A549 (cell line): ENCODE measurements around the gene SUV39H2. TPM values are rescaled to one million over a fixed set of nuclear protein-coding genes. Genes with fewer than 3 reads are reported as not detected.

ENCODE experiments used
- ATOH8 ChIP-seq: fragments of 250-450 bp; sonication (Bioruptor Pico); IDR thresholded peaks from 2 replicates; pipeline ENCODE4 v1.5.0; 2020; ENCODE audit warnings: low read depth, mild to moderate bottlenecking, moderate library complexity
- BHLHE40 ChIP-seq: IDR thresholded peaks from 2 replicates; pipeline ENCODE4 v1.6.1; 2012; ENCODE audit warnings: low read depth, low read length, inconsistent platforms
- CBX2 ChIP-seq: fragments of 200-600 bp; sonication (generic); IDR thresholded peaks from 2 replicates; pipeline ENCODE4 v1.6.1; 2016; ENCODE audit warnings: low read depth, mild to moderate bottlenecking, borderline replicate concordance
- CBX8 ChIP-seq: fragments of 200-600 bp; sonication (generic); IDR thresholded peaks from 2 replicates; pipeline ENCODE4 v1.6.1; 2016
- CHD2 ChIP-seq: fragments of 150-350 bp; IDR thresholded peaks from 2 replicates; pipeline ENCODE4 v1.6.1; 2014; ENCODE audit warnings: low read length; ENCODE audit not compliant: partially characterized antibody
- CHD4 ChIP-seq: fragments of 200-600 bp; sonication (generic); IDR thresholded peaks from 2 replicates; pipeline ENCODE4 v1.6.1; 2016; ENCODE audit warnings: antibody characterized with exemption, mild to moderate bottlenecking, borderline replicate concordance
- CTCF ChIP-seq: fragments of >200 bp; sonication (Bioruptor Twin); formaldehyde crosslinking; IDR thresholded peaks from 3 replicates; pipeline ENCODE4 v1.5.1; 2016
- E2F6 ChIP-seq: IDR thresholded peaks from 2 replicates; pipeline ENCODE4 v1.6.1; 2012; ENCODE audit warnings: low read depth, borderline replicate concordance
- EHMT2 ChIP-seq: fragments of 200-600 bp; sonication (generic); IDR thresholded peaks from 2 replicates; pipeline ENCODE4 v1.6.1; 2016; ENCODE audit warnings: antibody characterized with exemption, low read depth, mild to moderate bottlenecking, moderate library complexity
- EP300 ChIP-seq, 2 experiments: fragments of >200 bp; sonication (Bioruptor Twin); formaldehyde crosslinking; IDR thresholded peaks; 2 replicates in 1 of 2; 3 replicates in 1 of 2; pipeline ENCODE4 v1.6.1; 2016 to 2017
- ESRRA ChIP-seq: fragments of 150-350 bp; IDR thresholded peaks from 2 replicates; pipeline ENCODE4 v1.6.1; 2014; ENCODE audit warnings: mild to moderate bottlenecking, low read length, borderline replicate concordance
- GATA3 ChIP-seq: IDR thresholded peaks from 2 replicates; pipeline ENCODE4 v1.6.1; 2012; ENCODE audit warnings: borderline replicate concordance
- HES2 ChIP-seq: fragments of >200 bp; sonication (Bioruptor Twin); formaldehyde crosslinking; IDR thresholded peaks from 2 replicates; pipeline ENCODE4 v1.6.1; 2016
- HEYL ChIP-seq: fragments of 250-450 bp; sonication (Bioruptor Pico); IDR thresholded peaks from 2 replicates; pipeline ENCODE4 v1.8.0; 2021; ENCODE audit warnings: mild to moderate bottlenecking, moderate library complexity
- HMGXB4 ChIP-seq: fragments of 250-450 bp; sonication (Bioruptor Pico); IDR thresholded peaks from 2 replicates; pipeline ENCODE4 v1.5.0; 2021; ENCODE audit warnings: mild to moderate bottlenecking, moderate library complexity, borderline replicate concordance
- HOXA7 ChIP-seq: fragments of 250-450 bp; sonication (Bioruptor Pico); IDR thresholded peaks from 2 replicates; pipeline ENCODE4 v1.5.0; 2020; ENCODE audit warnings: mild to moderate bottlenecking, moderate library complexity
- HOXB5 ChIP-seq: fragments of 250-450 bp; sonication (Bioruptor Pico); IDR thresholded peaks from 2 replicates; pipeline ENCODE4 v1.5.0; 2020; ENCODE audit warnings: mild to moderate bottlenecking, moderate library complexity
- KDM1A ChIP-seq: fragments of 200-600 bp; sonication (generic); IDR thresholded peaks from 2 replicates; pipeline ENCODE4 v1.6.1; 2016; ENCODE audit warnings: low read depth, mild to moderate bottlenecking
- KDM5A ChIP-seq: fragments of 200-600 bp; sonication (generic); IDR thresholded peaks from 2 replicates; pipeline ENCODE4 v1.6.1; 2016; ENCODE audit warnings: antibody characterized with exemption, mild to moderate bottlenecking
- MAZ ChIP-seq: fragments of 150-350 bp; IDR thresholded peaks from 2 replicates; pipeline ENCODE4 v1.6.1; 2014; ENCODE audit warnings: antibody characterized with exemption, low read depth, low read length, borderline replicate concordance
- MYC ChIP-seq: IDR thresholded peaks from 2 replicates; pipeline ENCODE4 v1.6.1; 2012; ENCODE audit warnings: mild to moderate bottlenecking, inconsistent platforms, low read length, improper control_type of control experiment, borderline replicate concordance
- NR3C1 ChIP-seq: fragments of >200 bp; sonication (Bioruptor Twin); formaldehyde crosslinking; IDR thresholded peaks from 3 replicates; pipeline ENCODE4 v1.6.1; 2017
- PBX3 ChIP-seq: IDR thresholded peaks from 2 replicates; pipeline ENCODE4 v1.6.1; 2012
- POLR2A ChIP-seq: IDR thresholded peaks from 2 replicates; pipeline ENCODE4 v1.6.1; 2012; ENCODE audit warnings: mild to moderate bottlenecking, low read length
- RAD21 ChIP-seq, 2 experiments: fragments of >200 bp in 1 of 2; sonication (Bioruptor Twin) in 1 of 2; formaldehyde crosslinking in 1 of 2; IDR thresholded peaks in 1 of 2; conservative IDR thresholded peaks in 1 of 2; 2 replicates in 1 of 2; 3 replicates in 1 of 2; pipeline ENCODE4 v1.6.1; 2012 to 2018; ENCODE audit warnings: inconsistent platforms in 1 of 2
- RCOR1 ChIP-seq: fragments of 150-350 bp; IDR thresholded peaks from 2 replicates; pipeline ENCODE4 v1.6.1; 2014; ENCODE audit warnings: antibody characterized with exemption, low read length, low read depth
- SREBF2 ChIP-seq: fragments of 450-650 bp; IDR thresholded peaks from 2 replicates; pipeline ENCODE4 v1.6.1; 2014; ENCODE audit warnings: mild to moderate bottlenecking, moderate library complexity
- TP53 ChIP-seq: fragments of 250-450 bp; sonication (Bioruptor Pico); IDR thresholded peaks from 2 replicates; pipeline ENCODE4 v1.5.0; 2021; ENCODE audit warnings: mild to moderate bottlenecking, moderate library complexity
- USF2 ChIP-seq: fragments of 450-650 bp; IDR thresholded peaks from 2 replicates; pipeline ENCODE4 v1.6.1; 2014; ENCODE audit warnings: antibody characterized with exemption
- ZC3H11A ChIP-seq: fragments of 450-650 bp; IDR thresholded peaks from 2 replicates; pipeline ENCODE4 v1.6.1; 2014; ENCODE audit warnings: antibody characterized with exemption, mild to moderate bottlenecking
- ZFP36 ChIP-seq: fragments of 450-650 bp; IDR thresholded peaks from 2 replicates; pipeline ENCODE4 v1.6.1; 2014; ENCODE audit warnings: borderline replicate concordance; ENCODE audit not compliant: partially characterized antibody
- ZNF302 ChIP-seq: fragments of 250-450 bp; sonication (Bioruptor Pico); IDR thresholded peaks from 2 replicates; pipeline ENCODE4 v1.9.0; 2021; ENCODE audit warnings: inconsistent platforms, mild to moderate bottlenecking, moderate library complexity
- ZSCAN20 ChIP-seq: fragments of 250-450 bp; sonication (Bioruptor Pico); IDR thresholded peaks from 2 replicates; pipeline ENCODE4 v1.8.0; 2022; ENCODE audit warnings: mild to moderate bottlenecking, moderate library complexity
- polyA plus RNA-seq, 4 experiments: library from polyadenylated mRNA; depleted of rRNA in 3 of 4; stranded (reverse); fragments of >200 nt; fragmentation: RNase III in 1 of 4; extraction: RNeasy Plus Mini Kit Qiagen cat#74134 plus additional on column Dnase treatment in 1 of 4; gene quantifications; 2 replicates in 3 of 4; 3 replicates in 1 of 4; pipeline ENCODE4 v1.2.3, GENCODE V29; 2011 to 2017

SUV39H2 gene
- polyA plus RNA-seq, 2 of the 4 experiments (the other 2 are of a cell fraction): 23.2 to 24.0 TPM

- TF ChIP-seq BHLHE40 (no peak), RCOR1 (no peak), E2F6 (no peak; the same call in 1 of the 2 replicates), TP53 (CRISPR knock-in tag) (no peak), HOXA7 (CRISPR knock-in tag) (no peak), ESRRA (no peak), SREBF2 (no peak), ZNF302 (CRISPR knock-in tag) (no peak), HEYL (CRISPR knock-in tag) (no peak), HES2 (no peak), PBX3 (no peak), CHD2 (peak; percentile 54), RAD21 (conservative IDR thresholded peaks at IDR 0.05 in 1 of 2, IDR thresholded peaks at IDR 0.05 in 1 of 2) (no peak; a peak in 1 of 5 replicates), KDM1A (no peak), HMGXB4 (no peak), POLR2A (peak; percentile 86), CTCF (no peak), GATA3 (no peak; the same call in 1 of the 2 replicates), CBX2 (no peak), EP300 (IDR thresholded peaks at IDR 0.05) (no peak), USF2 (no peak), ZSCAN20 (CRISPR knock-in tag) (no peak), CBX8 (no peak), EHMT2 (no peak), ZFP36 (no peak), KDM5A (no peak), NR3C1 (no peak), ATOH8 (CRISPR knock-in tag) (no peak), MAZ (no peak), MYC (no peak), CHD4 (no peak), HOXB5 (CRISPR knock-in tag) (no peak), ZC3H11A (no peak)
Measured at GRCh38 chr10:14837757-14838581, 40.7 kb upstream of the SUV39H2 start, which contains the start of the genes CDNF, HSPA14 and MSANTD7 (continued).
